A204.1 (cell line): ENCODE data around the gene NDEL1.

Experiments used
- FAIRE-seq: peaks from 2 replicates; lab custom pipeline; 2012; peaks lifted over from hg19 to GRCh38; lab: Jason Lieb, UNC

Gene NDEL1

GRCh38 chr17:8459107-8459506 lies 23.4 kb downstream of the NDEL1 start:
- FAIRE-seq = no peak

- FAIRE-seq = no peak
Observed at GRCh38 chr17:8459831-8460230, 24.1 kb downstream of the NDEL1 start.

DNA sequence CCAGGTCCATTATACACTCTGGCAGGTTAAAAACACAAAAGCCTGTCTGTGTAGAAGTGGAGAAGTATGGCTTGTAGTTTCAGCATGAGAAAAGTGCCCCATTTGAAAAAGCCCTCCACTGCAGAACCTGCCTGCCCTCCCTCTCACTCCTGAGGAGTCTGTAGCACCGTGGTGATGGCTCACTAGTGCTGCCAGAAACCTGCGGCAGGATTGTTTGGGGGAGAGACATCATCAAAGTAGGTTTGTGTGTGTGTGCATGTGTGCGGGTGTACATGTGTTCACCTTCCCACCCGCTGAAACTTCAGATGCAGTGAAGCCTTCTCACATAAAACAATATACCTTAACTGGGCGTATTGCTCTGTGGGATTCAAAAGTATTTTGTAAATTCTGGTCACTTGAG lies 26.9 kb downstream of the NDEL1 start:
- no peak for FAIRE-seq

GRCh38 chr17:8463099-8463498 lies 27.4 kb downstream of the NDEL1 start:
- no peak for FAIRE-seq

DNA sequence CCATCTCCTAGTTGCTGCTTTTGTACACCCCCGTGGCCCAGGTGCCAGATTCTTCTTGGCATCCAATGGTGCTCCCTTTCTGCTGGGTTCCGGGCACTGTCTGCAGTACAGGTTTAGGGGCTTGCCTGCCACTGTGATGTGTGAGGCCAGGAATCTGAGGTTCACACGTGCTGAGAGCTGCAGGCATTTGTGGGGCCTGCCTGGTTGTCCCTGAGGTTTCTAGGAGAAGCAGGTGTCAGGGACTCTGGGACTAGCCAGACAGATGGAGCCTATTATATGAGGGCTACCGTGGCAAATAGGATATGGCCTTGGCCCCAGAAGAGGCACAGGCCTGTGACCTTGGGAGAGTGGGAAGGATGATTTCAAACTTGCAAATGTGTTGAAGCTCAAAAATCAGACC lies 29.3 kb downstream of the NDEL1 start:
- no peak for FAIRE-seq

DNA sequence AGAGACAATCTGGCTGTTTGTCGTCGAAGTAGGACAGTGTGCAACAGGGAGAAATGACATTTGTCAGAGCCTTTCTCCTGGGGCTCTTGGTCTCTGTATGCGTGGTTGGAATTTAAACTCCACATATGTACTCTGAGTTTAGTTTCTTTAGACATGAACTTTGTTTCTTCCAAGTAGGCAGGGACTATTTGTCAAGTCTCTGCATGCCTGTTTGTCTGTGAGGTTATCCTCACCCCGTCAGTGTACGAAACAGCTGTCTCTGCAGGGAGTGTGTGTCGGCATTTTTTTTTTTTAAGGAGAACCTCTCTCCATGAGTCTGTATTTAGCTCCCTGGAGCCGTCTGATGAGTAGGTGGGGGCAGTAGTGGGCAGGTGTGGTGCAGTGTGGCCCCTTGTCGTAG lies 29.7 kb downstream of the NDEL1 start:
- FAIRE-seq = no peak

DNA sequence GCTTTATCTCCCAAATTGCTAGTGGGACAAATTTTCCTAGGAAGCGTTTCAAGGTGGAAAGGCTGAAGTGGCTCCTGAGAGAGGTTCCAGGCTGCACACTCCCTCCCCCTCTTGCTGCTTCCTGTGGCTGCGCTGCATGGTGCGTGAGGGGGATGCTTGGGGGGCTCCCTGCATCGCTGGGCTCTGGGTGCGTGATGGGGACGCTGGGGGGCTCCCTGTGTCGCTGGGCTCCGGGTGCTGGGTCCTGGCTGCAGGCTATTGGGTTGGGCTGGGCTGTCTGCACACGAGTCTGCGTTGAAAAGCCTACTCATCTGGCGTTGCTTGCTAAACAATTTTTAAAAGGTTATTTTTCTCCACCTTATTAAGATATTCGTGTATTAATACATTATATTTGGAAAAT lies 30.1 kb downstream of the NDEL1 start:
- no peak for FAIRE-seq

DNA sequence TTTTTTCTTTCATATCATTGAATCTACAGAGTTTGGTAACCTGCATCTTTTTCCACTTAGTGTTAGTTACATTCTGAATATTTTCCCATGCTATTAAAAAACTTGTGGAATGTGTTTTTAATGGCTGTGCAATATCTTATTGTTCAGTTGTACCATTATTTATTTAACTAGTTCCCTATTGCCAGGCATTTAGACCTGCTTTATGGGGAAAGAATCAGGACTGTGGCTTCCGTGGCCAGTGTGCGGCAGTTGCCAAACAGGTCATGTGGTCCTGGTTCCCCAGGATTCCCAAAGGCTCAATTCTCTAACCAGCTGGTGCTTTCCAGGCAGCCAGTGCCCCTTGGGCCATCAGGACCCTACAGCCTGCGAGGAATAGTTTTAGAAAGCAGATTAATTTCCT lies 30.8 kb downstream of the NDEL1 start:
- FAIRE-seq = no peak

DNA sequence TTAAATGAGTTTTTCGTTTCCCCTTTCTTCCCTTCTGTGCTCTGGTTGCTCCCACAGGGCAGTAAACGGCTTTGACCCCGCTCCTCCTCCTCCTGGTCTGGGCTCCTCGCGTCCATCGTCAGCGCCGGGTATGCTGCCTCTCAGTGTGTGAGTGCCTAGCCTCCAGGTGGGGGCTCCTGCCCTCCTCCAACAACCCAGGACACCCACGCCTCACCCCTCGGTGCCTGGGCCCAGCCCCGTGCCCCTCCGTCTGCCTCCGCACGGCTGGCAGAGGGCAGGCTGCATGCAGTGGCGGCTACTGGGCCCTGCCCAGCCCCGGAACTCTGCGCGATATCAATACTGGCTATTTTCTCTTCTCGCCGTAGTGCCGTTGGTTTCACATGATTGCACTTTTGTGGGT lies 31.2 kb downstream of the NDEL1 start:
- FAIRE-seq = no peak

DNA sequence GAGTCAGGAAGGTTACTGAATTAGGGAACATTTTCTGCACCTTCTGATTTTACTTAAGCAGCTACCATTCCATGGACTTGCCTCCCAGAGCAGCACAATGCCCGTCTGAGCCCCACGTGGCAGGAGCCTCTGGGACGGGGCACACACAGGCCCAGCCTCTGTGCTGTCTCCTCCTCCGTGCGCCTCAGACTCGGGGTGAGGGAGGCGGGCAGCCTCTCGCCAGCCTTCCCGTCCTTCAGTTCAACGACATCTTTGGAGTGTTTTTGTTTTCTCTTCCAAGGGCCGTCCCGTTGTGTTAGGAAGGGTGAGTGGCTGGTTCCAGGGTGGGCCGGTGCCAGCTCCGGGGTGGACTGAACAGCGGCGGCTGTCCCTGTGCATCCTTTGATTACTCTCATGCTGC lies 31.8 kb downstream of the NDEL1 start:
- no peak for FAIRE-seq

DNA sequence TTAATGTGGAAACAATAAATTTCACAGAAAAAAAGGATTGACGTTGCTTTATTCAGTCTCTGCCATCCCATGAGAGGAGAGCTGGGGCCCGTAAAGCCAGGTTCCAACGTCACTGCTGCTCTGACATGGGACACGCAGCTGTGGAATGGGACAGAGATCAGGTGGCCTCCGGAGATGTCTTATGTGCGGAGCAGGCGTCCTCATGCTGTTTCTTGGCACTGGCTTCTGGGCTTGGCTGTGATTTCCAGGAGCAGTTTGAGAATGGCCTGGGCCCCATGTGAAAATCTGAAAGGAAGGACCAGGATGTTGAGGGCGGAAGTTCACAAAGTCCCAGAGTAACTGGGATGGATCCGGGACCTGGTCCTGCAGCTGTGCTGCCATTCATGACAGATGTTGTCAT lies 32.4 kb downstream of the NDEL1 start:
- FAIRE-seq = no peak

DNA sequence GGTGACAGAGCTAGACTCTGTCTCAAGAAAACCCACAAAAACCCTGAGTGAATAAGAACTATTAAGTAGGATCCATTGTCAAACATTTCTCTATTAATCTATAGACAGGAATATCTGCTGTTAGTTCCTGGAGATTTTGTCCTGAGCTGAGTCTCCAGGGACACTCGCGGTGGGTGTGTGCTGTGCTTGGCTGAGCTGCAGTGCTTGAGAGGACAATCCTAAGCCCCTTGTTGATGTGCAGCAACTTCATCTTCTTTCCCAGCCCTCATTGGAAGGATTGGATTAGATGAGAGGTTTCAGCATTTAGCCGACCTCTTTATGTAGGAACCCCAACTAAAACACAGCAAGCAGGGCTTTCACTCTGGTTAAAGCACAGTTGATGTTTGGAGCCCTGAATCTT lies 33.3 kb downstream of the NDEL1 start:
- FAIRE-seq = no peak

DNA sequence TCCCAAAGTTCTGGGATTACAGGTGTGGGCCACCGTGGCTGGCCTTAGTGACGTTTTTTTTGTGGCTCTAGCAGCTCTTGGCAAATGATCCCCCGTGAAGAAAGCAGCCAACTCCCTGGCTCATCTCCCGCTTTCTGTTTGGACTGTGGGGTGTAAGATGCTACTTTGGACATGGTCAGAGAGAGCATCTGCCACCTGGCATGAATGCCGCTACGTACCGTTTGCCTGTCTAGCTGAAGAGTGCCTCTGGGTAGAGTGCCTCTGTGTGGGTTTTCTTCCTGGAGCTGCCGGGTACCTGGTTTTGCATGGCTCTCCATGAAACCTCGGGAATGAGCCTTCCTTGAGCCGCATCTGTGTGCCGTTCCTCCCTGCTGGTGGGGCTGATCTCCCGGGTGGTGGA lies 34.3 kb downstream of the NDEL1 start:
- FAIRE-seq = no peak

DNA sequence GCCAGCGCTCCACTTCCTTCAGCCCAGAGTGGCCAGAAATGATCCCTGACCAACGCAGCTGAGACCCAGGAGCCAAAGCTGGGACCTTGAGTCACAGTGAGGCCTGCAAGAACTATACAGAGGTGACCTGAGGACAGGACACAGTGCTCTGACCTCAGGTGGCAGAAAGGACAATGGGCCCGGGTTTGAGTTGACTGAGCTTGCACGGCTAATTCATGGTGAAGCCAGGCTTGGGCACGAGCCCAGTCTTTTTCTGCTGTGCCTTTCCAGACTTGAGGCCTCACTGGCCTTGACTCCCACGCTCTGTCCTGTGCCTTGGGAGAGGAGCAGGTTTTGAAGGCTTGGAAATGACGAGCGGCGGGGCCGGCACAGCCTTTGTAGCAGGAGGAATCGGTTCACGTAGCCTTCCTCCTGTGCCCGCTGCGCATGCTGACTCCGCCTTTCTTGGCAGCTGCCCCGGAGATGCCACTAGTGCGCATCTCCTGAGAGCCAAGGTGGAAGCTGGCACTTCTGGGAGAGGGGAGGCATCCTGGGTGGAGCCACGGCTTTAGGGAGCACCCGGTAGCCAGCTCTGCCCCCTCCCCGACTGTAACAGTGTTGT lies 34.9 kb downstream of the NDEL1 start:
- no peak for FAIRE-seq

DNA sequence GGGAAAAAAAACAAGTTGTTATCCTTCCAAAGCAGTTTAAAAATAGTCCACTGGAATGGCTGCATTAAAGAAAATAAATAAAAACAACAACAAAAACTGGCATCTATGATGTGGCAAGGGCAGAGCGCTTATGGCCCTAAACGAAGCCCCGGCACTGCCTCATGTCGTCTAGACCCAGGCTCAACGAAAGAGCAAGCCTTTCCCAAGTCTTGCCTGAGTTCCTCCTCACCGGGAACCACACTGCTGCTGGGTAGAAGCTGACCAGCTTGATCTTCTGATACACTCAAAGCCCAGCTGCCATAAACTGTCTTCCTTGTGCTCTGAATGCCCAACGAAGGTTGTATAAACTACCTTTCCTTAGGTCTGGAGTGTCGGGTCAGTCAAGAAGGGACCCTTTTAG lies 37.0 kb downstream of the NDEL1 start:
- FAIRE-seq = no peak

- FAIRE-seq = no peak
Observed at GRCh38 chr17:8473451-8474192, 37.9 kb downstream of the NDEL1 start.

DNA sequence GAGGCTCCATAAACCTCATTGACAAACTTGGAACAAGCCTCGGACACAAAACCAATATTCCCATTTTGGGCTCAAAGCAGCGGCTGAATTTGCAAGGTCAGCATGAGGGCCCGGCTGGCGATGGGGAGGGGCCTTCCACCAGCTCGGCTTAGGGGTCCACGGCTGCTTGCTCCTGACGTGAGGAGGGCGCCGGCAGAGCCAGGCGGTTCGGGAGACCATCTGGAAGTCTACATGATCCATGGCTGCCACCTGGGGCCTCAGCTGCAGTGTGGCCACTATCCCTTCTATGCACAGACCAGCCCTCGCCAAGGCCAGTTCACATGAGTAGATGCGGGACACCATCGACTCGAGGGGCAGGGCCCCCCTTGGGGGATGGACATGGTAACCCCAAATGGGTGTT lies 39.1 kb downstream of the NDEL1 start:
- FAIRE-seq = no peak

- no peak for FAIRE-seq
Observed at GRCh38 chr17:8475227-8475626, 39.5 kb downstream of the NDEL1 start.

DNA sequence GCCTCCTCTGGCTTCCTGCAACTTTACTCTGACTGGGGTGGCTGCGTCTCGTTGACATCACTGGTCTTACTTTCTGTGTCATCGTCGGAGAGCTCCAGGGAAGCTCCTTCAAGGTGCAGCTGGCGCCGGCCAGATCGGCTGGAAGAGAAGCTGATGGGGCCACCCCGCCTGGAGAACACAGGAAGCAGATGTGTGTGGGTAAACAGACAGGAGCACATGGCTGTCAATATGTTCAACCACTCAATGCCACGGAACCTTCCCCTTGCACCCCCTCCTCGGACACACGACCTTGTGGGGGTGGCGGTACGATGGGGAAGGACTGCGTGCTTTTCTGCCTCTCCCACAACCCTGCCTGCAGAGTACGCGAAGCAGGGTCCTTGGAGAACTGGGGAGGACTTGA lies 40.1 kb downstream of the NDEL1 start:
- FAIRE-seq = no peak

GRCh38 chr17:8476741-8477140 lies 41.1 kb downstream of the NDEL1 start:
- FAIRE-seq = no peak

DNA sequence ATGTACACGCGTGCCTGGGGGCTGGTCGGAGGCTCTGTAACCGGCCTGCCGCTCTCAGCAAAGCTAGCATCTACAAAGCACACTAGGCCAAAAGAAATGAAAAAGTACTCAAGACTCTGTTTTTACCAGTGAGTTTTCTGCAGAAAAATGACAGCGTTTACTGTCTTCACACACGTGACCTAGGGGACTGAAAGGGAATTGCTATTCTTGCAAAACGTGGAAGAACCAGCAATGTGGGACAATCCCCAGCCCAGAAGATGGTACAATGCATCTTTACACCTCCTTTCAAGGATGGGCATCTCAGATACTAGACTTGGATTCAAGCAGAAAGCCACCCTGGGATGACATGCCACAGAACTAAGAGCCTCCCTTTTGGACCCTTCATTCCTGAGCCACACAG lies 41.5 kb downstream of the NDEL1 start:
- FAIRE-seq = no peak

DNA sequence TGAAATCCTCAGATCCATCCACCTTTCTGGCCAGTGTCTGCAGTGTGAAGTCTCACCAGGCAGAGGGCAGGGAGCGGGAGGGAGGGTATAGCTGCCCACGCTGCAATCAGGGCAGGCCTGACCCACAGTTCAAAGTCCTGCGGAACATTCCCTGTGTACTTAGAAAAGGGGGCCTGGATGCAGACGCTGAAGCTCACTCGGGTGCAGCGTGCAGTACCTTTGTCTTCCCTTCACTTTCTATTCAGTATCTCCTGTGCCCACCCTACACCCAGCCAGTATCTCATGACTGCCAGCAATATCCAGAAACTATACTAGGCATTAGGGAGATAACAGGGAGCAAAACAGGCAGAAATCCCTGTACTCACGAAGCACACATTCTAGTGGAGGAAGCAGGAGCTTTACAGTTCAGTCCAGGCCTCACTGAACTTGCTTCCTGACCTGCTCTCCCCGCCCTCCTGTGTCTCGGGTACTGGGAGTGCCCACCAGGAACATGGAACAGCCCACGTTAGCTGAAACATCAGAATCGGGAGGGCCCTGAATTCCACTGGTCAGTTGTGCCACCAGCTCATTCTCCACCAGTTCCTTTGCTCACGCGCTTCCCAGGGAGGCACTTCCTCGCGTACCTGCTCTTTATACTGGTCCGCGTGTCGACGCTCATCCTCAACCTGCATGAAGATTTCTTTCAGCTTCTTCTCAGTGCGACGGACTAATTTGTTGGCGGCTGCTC lies 42.2 kb downstream of the NDEL1 start:
- FAIRE-seq = no peak

- no peak for FAIRE-seq
Observed at GRCh38 chr17:8479431-8479947, 43.8 kb downstream of the NDEL1 start.
